ENCODE measurements around the gene CRTC3.
"Not testable (repeated sequence)": the region's sequence is repeated elsewhere in the genome, so short reads cannot be mapped to it uniquely, and the experiment has no call there.

Gene CRTC3

GRCh38 chr15:90685591-90686434 lies 156.1 kb downstream of the CRTC3 start:
- H3K4me1 ChIP-seq: peaks cover 47% of the 10 kb centered on the region
- no peaks in the 10 kb centered on the region for H3K36me3 ChIP-seq
- H3K4me3 ChIP-seq: no peak overlapping the region
- H3K9ac ChIP-seq: peak overlapping the region; percentile 16; the same call in 1 of the 2 replicates
- TF ChIP-seq Cebpa-rat (IDR thresholded peaks at IDR 0.05): no peak
- H3K27me3 ChIP-seq: no peaks in the 10 kb centered on the region
- H3K4me2 ChIP-seq: peak overlapping the region; percentile 69
- H4K20me1 ChIP-seq: no peaks in the 10 kb centered on the region
- H3K27ac ChIP-seq: peak overlapping the region; percentile 65
- peaks cover 22% of the 10 kb centered on the region for H3K9me3 ChIP-seq

GRCh38 chr15:90686435-90687218 lies 156.9 kb downstream of the CRTC3 start:
- no peaks in the 10 kb centered on the region for H3K36me3 ChIP-seq
- H3K9ac ChIP-seq: peak overlapping the region; percentile 47
- H4K20me1 ChIP-seq: no peaks in the 10 kb centered on the region
- peaks cover 56% of the 10 kb centered on the region for H3K4me1 ChIP-seq
- peak overlapping the region; percentile 65 for H3K27ac ChIP-seq
- TF ChIP-seq Cebpa-rat (IDR thresholded peaks at IDR 0.05): no peak
- H3K4me2 ChIP-seq: peak overlapping the region; percentile 69
- peaks cover 22% of the 10 kb centered on the region for H3K9me3 ChIP-seq
- H3K4me3 ChIP-seq: no peak overlapping the region
- H3K27me3 ChIP-seq: no peaks in the 10 kb centered on the region

- peaks cover 60% of the 10 kb centered on the region for H3K4me1 ChIP-seq
- not testable (repeated sequence) for H3K27ac ChIP-seq, H3K4me2 ChIP-seq, H3K27me3 ChIP-seq, H3K9ac ChIP-seq, H3K36me3 ChIP-seq, H3K4me3 ChIP-seq, H4K20me1 ChIP-seq
- peaks cover 22% of the 10 kb centered on the region for H3K9me3 ChIP-seq
Measured at GRCh38 chr15:90689326-90689961, 159.7 kb downstream of the CRTC3 start.

GRCh38 chr15:90690585-90690984 lies 160.9 kb downstream of the CRTC3 start:
- no peak for TF ChIP-seq Cebpa-rat (IDR thresholded peaks at IDR 0.05)
- 0 out of 2 replicates have a peak overlapping the region, but pooled peaks have one; percentile 4 for H3K4me2 ChIP-seq
- H3K4me1 ChIP-seq: peaks cover 49% of the 10 kb centered on the region
- H4K20me1 ChIP-seq: no peaks in the 10 kb centered on the region
- no peak overlapping the region; the same call in 1 of the 2 replicates for H3K27ac ChIP-seq
- H3K9ac ChIP-seq: no peak overlapping the region
- H3K27me3 ChIP-seq: no peaks in the 10 kb centered on the region
- H3K4me3 ChIP-seq: no peak overlapping the region
- no peaks in the 10 kb centered on the region for H3K36me3 ChIP-seq
- H3K9me3 ChIP-seq: peaks cover 22% of the 10 kb centered on the region

GRCh38 chr15:90691369-90691768 lies 161.6 kb downstream of the CRTC3 start:
- no peak overlapping the region for H3K27ac ChIP-seq
- no peak overlapping the region for H3K9ac ChIP-seq
- TF ChIP-seq Cebpa-rat (IDR thresholded peaks at IDR 0.05): no peak
- no peaks in the 10 kb centered on the region for H4K20me1 ChIP-seq
- H3K27me3 ChIP-seq: no peaks in the 10 kb centered on the region
- peaks cover 41% of the 10 kb centered on the region for H3K4me1 ChIP-seq
- no peak overlapping the region for H3K4me3 ChIP-seq
- peaks cover 22% of the 10 kb centered on the region for H3K9me3 ChIP-seq
- H3K36me3 ChIP-seq: no peaks in the 10 kb centered on the region
- H3K4me2 ChIP-seq: 0 out of 2 replicates have a peak overlapping the region, but pooled peaks have one; percentile 4

GRCh38 chr15:90691982-90692773 lies 162.5 kb downstream of the CRTC3 start:
- Histone ChIP-seq H3K9me3 (peaks cover 22% of the 10 kb centered on the region), H3K4me3 (no peak overlapping the region), H3K27me3 (no peaks in the 10 kb centered on the region), H3K4me1 (peaks cover 33% of the 10 kb centered on the region), H3K27ac (no peak overlapping the region), H3K36me3 (no peaks in the 10 kb centered on the region), H4K20me1 (no peaks in the 10 kb centered on the region), H3K9ac (no peak overlapping the region), H3K4me2 (peak overlapping the region; percentile 46)
- no peak for TF ChIP-seq Cebpa-rat (IDR thresholded peaks at IDR 0.05)
